Liver (tissue), 3 donors: Measurements from ENCODE around the gene CYB561D2.

Experiments used
- CTCF ChIP-seq: fragments of 150-350 bp; IDR thresholded peaks from 2 replicates; pipeline ENCODE4 v1.5.1; 2017; ENCODE audit warnings: improper control_type of control experiment, low read depth, low read length; ENCODE audit not compliant: missing input control
- GABPA ChIP-seq, 2 donors: IDR thresholded peaks in 1 of 2; conservative IDR thresholded peaks in 1 of 2; 2 replicates each; pipeline ENCODE4 v1.6.1; 2016; ENCODE audit warnings: antibody characterized with exemption in 2 of 2, mild to moderate bottlenecking in 1 of 2, moderate library complexity in 1 of 2
- YY1 ChIP-seq: IDR thresholded peaks from 2 replicates; pipeline ENCODE4 v1.6.1; 2016; ENCODE audit warnings: antibody characterized with exemption, mild to moderate bottlenecking
- donor health status: healthy.
- donor health status: healthy.

GRCh38 chr3:50322386-50323091, 28.1 kb upstream of the CYB561D2 start, which contains the start of gene HYAL2:
- TF ChIP-seq CTCF (no peak), GABPA (IDR thresholded peaks at IDR 0.05 in 1 of 2, conservative IDR thresholded peaks at IDR 0.05 in 1 of 2) (no peak), YY1 (no peak)
